GM18873 (cell line): ENCODE measurements around the gene HOXB5.

Experiments used
- ATAC-seq: cut with Tn5 transposase; IDR thresholded peaks from one replicate; pipeline ENCODE4 v1.9.1; 2021; ENCODE audit warnings: mild to moderate bottlenecking, moderate library complexity, moderate number of reproducible peaks; ENCODE audit not compliant: unreplicated experiment, low FRiP score

HOXB5 gene

GRCh38 chr17:48564188-48565021 lies 29.2 kb downstream of the HOXB5 start:
- ATAC-seq: no peak

- no peak for ATAC-seq
Measured at GRCh38 chr17:48563867-48564187, 29.8 kb downstream of the HOXB5 start.

- no peak for ATAC-seq
Measured at GRCh38 chr17:48563385-48563838, 30.2 kb downstream of the HOXB5 start.

GRCh38 chr17:48562934-48563333 lies 30.6 kb downstream of the HOXB5 start:
- ATAC-seq: no peak

- ATAC-seq: peak; percentile 61
Measured at GRCh38 chr17:48561884-48562810, 31.4 kb downstream of the HOXB5 start.

GRCh38 chr17:48559840-48560817 lies 33.5 kb downstream of the HOXB5 start:
- ATAC-seq: no peak

GRCh38 chr17:48559122-48559839 lies 34.3 kb downstream of the HOXB5 start:
- ATAC-seq: no peak

- ATAC-seq: no peak
Measured at GRCh38 chr17:48558831-48559121, 34.8 kb downstream of the HOXB5 start.

GRCh38 chr17:48558057-48558830 lies 35.3 kb downstream of the HOXB5 start:
- no peak for ATAC-seq

GRCh38 chr17:48556576-48557401 lies 36.8 kb downstream of the HOXB5 start:
- no peak for ATAC-seq

GRCh38 chr17:48556229-48556575 lies 37.4 kb downstream of the HOXB5 start:
- no peak for ATAC-seq

- no peak for ATAC-seq
Measured at GRCh38 chr17:48555258-48556228, 38.0 kb downstream of the HOXB5 start.

- ATAC-seq: no peak
Measured at GRCh38 chr17:48554412-48555257, 38.9 kb downstream of the HOXB5 start.

- ATAC-seq: no peak
Measured at GRCh38 chr17:48553826-48554225, 39.8 kb downstream of the HOXB5 start.

GRCh38 chr17:48553190-48553547 lies 40.4 kb downstream of the HOXB5 start:
- ATAC-seq: no peak

GRCh38 chr17:48552466-48553189 lies 41.0 kb downstream of the HOXB5 start:
- ATAC-seq: no peak
